Activated CD8-positive, alpha-beta memory T cell treated with anti-CD3 and anti-CD28 coated beads, Interleukin-2, amount 50 U/mL, for 48 hours (primary cell): ENCODE data around the gene CMC1.
"Not testable (repeated sequence)": the region's sequence is repeated elsewhere in the genome, so short reads cannot be mapped to it uniquely, and the experiment has no call there.

Source experiments
- DNase-seq: peaks from one replicate; pipeline ENCODE4 v3.0.0-alpha.2; 2020

CMC1 gene, protein sequence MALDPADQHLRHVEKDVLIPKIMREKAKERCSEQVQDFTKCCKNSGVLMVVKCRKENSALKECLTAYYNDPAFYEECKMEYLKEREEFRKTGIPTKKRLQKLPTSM

DNA sequence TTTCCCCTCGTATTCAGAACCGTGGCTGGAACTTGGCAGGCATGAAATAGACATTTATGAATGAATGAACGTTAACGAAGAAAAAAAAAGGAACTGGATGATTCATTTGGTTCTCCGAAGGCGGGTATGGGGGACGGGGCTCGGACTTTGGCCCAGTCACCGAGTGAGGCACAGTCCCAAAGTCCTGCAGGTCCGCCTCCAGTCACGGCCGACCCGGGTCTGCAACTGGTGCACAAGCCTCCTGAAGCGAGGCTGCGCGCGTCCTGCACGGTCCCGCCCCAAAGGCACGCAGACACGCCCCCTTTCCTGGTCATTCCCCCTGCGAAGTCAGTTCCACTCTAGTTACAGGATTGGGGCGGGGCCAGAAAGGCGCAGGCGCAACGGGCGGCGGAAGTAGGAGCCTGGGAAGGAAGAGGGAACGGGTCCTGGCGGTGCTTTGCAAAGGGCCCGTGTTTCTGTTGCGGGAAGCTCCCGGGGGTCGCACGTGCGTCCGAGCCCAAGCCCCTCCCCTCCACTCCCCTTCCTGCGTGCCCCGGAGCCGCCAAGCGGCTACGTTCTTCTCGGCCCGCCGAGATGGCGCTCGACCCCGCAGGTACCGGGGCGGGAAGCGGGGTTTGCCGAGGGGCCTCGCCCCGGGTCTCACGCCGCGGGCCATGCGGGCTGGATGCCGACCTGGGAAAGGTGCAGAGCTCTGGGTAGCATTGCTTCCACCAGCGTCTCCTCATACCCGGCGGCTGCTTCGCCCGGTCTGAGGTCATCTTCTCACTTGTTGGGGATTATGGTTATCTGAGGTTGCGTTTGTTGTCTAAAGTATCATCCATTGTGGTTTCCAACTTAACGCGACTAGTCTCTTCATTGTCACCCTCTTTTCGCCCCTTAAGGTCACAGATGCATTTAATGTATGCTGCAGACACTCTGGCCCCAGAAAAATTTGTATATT, at the start of gene CMC1:
TSS of gene CMC1 (plus strand) at position 399 of the 940 bp plus-strand sequence. CDS start at position 574, 175 bp downstream.
- peak; percentile 95 for DNase-seq

DNA sequence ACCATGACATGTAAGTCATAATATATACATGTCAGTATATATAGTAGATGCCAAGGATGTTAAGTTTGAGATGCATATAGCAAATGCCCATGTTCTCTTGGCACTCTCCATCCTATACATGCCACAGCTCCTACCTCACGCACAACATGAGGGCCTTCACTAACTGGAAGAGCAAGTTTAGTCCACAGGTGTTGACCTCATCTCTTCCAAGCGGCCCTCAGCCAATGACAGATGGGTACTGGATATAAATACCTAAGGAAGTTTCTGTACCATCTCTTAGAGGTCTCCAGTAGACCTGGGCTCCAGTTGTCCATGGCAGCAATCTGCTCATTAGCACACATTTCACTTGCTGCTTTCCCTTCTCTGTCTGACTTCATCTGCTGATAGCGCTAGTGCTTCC, 43.3 kb upstream of the CMC1 start:
- DNase-seq, result no peak

DNA sequence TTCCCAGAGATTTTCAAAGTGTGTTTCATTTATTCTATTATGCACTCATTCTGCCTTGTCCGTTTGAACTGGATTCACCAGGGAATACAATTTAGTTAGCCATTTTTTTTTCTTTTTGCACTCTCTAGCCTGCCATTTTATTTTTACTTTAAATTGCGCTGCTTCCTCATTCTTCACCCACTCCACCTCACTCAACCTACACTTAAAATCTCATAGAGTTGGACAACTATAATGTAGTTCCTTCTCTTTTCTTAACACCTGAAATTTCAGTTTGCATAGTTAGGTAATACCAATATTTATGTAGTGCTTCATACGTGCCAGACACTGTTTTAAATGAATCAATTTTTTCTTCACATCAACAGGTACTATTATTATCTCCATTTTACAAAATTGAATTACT, 42.4 kb upstream of the CMC1 start:
- no peak for DNase-seq

DNA sequence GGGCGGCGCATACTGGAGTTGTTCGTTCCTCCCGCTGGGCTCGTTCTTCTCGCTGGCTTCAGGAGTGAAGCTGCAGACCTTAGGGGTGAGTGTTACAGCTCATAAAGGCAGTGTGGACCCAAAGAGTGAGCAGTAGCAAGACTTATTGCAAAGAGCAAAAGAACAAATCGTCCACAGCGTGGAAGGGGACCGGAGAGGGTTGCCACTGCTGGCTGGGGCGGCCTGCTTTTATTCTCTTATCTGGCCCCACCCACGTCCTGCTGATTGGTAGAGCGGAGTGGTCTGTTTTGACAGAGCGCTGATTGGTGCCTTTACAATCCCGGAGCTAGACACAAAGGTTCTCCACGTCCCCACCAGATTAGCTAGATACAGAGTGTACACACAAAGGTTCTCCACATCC, 41.8 kb upstream of the CMC1 start:
- not testable (repeated sequence) for DNase-seq

DNA sequence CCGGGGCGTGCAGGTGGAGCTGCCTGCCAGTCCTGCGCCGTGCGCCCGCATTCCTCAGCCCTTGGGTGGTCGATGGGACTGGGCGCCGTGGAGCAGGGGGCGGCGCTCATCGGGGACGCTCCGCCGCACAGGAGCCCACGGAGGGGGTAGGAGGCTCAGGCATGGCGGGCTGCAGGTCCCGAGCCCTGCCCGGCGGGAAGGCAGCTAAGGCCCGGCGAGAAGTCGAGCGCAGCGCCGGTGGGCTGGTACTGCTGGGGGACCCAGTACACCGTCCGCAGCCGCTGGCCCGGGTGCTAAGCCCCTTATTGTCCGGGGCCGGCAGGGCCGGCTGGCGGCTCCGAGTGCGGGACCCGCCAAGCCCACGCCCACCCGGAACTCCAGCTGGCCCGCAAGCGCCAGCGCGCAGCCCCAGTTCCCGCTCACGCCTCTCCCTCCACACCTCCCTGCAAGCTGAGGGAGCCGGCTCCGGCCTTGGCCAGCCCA, 41.0 kb upstream of the CMC1 start:
- DNase-seq, result not testable (repeated sequence)

DNA sequence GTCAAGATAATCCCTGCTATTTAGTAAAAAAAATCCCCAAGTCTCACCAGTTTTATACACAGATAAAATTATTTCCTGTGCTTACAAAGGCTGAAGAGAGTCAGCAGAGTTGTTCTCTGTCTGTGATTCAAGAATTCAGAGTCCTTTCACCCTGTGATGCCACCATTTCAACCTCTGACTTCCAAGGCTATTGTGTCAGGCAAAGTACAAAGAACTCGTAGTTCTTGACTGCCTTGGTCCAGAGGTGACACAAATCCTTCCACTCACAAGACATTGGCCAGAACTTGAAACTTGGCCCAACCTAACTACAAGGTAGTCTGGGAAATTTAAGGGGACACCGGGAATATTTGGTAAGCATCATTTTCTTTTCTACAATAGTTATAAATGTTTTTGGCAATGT, 34.9 kb upstream of the CMC1 start:
- no peak for DNase-seq

DNA sequence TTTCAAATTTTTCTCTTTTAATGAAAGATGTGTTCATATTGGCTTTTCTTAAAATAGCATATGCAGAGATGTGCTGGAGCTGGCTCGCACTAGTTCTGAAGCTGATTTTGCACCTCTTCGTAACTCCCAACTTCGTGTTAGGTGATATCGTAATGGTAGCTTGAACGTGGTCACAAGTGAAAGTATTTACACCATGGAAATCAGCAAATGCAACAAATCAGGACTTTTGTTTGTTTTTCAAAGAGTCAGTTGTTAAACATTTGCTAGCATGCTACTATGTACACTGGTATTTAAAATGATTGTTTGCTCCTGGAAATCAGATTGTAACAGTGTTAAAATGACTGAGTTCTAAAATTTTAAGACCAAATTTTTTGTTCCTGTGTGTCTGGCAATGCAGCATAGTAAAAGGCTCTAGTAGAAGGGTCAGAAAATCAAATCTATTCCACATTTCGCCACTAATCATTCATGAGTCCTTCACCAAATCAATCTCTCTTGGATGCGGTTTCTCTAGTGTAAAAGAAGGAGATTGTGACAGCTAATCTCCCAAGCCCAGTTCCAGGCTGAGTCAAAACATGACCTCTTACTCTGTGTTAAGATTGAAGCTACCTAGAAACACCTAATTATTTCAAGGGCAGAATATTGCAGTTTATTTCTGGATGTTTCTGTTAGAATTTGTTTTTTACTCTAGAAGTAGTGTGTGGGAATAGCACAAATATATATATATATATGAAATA, 34.3 kb upstream of the CMC1 start:
- no peak for DNase-seq

DNA sequence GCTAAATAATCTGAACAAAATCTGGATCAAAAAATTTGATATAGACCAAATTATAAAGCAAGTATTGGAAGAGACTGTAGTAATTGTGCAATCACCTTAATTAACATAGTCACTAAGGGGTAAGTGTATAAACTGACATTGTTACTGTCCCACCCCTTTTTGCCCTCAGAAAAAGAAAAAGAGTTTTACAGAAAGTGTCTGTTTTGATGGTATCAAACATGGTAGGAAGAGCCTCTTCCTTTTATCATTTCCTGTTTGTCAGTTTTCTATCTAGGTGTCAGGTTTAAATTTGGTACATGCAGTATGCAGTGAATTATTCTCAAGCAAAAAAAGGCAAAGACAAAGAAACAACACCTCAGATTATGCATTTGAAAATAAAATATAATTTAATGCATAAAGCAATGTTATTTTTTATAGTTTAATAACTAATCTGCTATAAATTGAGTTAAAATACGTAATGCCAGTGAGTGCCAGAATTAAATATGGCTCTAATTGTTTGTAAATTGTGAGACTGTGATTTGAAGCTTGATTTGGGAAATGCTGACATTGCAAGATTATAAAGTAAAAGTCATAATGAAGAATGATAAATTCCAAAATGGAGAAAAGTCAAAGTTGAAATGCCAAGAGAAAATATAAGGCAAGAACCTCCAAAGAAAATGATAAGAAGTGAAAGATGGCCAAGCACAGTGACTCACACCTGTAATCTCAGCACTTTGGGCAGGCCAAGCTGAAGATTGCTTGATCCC, 30.3 kb upstream of the CMC1 start:
- DNase-seq, result no peak

DNA sequence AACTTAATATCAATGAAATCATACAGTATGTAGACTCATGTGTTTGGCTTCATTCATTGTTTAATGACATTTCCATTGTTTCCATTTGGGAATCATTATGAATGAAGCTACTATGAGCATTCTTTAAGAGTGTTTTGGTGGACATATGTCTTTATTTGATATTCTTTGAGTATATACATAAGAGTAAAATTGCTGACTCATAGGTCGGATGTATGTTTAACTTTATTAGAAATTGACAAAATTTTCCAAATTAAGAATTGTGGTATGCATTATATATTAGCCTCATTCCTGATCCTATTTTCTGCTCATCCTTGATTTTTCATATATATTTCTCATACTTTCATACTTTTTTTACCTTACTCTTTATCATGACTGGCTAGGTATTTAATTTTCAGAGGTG, 28.7 kb upstream of the CMC1 start:
- DNase-seq, result no peak

DNA sequence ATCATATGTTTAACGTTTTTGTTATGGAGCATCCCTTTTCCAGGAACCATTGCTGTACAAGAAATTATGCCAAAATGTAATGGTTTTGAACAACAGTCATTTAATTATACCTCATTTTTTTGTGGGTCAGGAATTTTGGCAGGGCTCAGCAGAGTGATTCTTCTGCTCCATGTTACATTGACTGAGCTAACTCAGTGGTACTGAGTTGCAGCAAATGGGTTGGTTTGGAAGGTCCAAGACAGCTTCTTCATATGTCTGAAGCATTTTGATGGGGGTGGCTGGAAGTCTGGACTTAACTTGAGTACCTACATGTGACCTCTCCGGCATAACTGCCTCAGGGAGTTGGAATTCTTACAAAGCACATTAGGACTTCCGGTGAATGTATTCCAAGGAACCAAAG, 26.0 kb upstream of the CMC1 start:
- no peak for DNase-seq

DNA sequence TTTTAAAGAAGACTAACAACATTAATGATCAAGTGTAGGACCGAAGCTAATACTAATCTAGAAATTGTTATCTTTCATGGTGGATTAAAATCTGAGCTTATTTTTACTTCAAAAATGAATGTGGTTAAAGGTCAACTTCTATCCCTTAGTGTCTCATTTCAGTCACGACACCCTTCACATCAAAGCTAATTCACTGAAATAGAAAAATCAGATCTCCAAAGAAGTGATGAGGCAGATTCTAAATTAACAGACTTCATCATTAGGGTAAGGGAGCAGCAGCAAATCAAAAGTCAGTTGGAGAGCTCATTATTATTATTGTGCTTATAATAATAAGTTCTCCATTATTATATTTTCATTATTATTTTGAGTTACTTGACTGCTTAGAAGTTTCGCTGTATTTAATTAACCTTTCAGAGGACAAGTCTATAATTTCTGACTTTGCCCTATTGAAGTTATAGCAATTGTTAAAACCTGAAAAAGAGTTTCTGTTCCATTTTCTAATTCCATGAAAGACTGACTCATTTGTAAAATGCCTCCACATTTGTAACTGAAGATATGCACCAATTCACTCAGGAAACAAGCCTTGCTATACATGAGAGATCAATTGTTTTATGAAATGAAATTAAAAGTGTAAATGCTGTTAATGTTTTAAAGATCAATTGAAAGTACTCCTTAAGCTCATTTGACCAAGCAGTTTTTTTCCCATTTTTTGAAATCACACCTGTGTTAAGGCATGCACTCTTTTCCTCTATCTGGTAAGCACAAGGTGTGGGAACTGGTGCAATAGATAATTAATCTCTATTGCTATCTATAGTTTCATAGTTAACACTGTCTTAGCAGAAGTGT, 23.1 kb upstream of the CMC1 start:
- no peak for DNase-seq

DNA sequence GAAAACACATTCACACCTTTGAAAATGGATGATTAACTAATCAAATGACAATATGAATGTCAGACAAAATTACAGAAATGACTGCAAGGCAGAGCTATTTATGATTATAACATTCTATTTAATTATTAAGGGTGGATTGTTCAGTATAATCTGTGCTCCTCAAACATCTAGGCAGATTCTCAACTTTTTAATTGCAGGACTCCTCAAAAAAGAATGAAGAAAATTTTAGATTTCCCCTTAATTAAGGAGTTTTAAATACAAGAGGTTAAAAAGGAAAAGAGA, 22.6 kb upstream of the CMC1 start:
- no peak for DNase-seq

DNA sequence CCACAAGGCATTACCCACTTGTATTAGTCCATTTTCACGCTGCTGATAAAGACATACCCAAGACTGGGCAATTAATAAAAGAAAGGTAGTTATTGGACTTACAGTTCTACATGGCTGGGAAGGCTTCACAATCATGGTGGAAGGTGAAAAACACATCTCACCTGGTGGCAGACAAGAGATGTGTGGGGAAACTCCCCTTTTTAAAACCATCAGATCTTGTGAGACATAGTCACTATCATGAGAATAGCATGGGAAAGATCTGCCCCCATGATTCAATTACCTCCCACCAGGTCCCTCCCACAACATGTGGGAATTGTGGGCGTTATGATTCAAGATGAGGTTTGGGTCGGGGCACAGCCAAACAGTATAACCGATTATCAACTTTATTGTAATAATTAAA, 17.0 kb upstream of the CMC1 start:
- DNase-seq, result no peak

DNA sequence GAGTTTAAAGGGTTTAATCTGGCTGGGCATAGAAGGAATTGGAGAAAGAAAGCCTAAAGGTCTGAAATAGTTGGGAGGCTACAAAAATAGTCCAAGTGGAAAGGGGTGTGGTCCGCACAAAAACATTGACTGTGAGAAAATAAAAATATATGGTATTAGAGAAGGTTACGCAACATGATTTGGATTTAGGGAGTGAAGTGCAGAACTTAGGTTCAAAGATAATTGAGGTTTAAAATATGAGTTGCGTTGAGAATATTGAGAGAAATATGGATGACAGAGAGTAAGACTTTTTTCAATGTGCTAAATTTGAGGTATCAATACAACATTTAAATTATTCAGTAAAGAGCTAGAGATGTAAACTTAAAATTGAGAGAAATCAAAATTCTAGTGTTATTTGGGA, 15.4 kb upstream of the CMC1 start:
- no peak for DNase-seq

DNA sequence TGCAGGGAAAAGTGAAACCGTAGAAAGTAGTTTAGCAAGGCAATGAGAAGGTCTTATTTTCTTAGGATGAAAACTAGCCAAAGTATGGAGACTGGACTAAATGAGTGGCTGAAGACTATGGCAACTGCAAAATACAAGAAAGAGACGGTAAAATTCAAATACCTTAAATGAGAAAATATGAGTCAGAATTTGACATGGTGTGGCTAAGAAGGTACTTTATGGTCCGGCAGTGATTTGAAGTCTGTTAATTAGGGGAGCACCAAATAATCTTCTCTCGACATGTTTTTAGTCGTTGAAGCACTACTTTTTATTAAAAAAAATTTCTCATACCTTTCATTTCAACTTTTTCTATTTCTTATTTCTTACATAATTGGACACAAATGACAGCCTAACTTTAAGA, 12.8 kb upstream of the CMC1 start:
- no peak for DNase-seq

DNA sequence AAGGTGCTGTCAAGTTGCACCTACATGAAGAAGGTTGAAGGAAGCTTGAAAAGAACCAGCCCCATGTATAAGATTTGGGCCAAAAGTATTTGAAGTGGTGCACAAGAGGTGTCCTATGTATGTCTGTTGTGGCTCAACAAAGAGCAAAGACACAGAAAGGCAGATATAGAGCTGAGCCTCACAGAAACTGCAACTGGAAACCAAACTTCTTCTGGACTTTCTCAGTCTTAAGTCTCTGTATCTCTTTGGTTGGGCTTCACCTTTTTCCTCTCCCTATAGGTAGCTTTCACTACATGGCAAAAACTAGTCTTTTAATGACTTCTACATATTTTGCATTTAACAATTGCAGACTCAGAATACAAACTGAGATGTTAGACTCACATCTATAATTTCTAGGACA, 8.8 kb upstream of the CMC1 start:
- DNase-seq, result no peak

DNA sequence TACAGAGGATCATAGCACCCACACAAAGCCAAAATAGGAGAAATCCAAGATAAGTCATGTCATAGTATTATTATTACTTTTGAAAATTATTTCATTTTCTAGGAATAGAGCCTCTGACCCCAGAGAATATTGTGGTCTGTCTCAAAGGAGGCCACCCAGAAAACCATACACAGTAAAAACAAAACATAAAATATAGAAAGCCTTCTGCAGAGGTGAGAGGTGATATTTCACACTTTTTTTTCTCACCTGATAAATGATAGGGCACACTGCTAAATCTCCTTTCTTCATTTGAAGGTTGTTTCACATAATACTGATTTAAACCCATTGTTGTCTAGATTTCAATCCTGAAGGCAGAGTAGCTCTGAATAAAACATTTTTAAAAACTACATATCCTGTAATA, 7.0 kb upstream of the CMC1 start:
- no peak for DNase-seq

DNA sequence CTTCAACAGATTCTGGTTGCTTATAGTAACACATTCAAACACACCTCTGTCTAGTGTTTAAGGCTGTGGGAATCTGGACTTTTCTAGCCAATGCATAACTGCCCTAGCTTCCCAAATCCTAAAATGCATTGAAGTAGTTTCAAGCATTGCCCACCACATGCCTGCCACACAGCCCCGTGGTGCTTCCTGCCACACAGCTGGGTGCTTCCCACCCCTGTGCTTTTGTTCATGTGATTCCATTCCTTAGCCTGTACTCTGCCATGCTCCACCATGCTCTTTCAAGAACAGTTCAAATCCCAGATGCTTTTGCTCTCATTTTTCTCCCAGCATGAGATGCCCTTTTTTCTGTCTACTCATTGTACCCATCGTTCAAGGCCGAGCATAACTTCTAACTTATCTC, 2.3 kb upstream of the CMC1 start:
- no peak for DNase-seq

DNA sequence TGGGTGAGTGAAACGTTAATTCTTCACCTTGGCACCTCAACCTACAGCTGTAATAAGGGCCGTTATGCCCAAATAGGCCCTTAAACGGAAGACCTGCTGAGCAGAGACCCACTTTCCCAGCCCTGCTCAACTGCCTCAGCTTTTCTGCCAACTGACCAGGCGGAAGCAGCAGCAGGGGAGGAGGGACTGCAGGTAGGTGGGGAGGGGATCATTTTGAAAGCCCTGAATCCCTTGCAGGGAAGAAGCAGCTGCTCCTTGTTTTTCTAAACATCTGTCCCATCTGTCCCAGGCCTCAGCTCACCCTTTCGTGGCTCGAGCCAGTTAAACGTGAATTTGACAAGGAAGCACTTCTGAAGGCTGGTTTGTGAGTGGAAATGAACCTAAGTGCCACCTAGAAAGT, 978 bp upstream of the CMC1 start:
- DNase-seq, result peak; percentile 53

DNA sequence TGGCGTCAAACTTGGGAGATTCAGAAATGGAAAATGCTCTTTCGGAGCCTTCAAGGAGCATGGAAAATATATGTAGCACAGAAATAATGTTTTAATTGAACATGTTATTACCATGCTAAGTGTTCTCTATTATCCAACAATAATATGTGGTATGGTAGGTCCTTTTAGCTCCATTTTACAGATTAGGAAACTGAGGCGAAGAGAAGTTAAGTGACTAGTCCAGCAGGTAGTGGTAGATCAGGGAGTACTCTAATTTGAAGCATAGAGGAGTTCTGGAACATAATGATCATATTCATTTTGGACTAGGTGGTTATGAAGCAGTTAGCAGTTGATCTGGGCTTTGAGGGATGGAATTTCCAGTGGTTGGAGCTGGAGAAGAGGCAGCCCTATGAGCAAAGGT, 1.1 kb downstream of the CMC1 start:
- no peak for DNase-seq

DNA sequence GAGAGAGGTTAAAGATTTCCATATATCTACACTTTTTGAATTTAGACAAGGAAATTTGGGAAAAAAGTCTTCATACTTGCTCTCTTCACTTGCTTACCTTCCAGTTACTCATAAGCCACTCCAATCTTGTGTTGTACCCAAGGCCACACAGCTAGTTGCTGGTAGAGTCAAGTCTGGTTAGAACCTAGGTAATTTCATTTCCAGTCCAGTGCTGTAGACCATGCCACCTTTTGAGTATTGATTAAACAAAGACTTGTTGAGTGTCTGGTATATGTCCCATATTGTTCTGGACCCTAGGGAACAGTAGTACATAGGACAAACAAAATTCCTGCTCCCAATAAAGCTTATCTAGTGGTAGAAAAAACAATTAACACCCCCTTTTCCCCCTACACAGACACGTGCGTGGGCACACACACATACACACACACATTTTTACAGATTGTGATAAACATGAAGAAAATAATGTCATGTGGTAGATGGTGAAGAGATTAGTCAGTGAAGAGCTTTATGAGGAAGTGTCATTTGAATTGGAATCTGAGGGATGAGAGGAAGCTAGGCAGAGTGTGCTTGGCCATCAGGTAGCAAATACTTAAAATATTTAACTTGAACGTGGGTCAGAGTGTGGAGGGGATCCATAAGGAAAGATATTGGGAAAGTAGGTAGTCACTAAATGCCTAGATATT, 2.1 kb downstream of the CMC1 start:
- DNase-seq, result no peak

DNA sequence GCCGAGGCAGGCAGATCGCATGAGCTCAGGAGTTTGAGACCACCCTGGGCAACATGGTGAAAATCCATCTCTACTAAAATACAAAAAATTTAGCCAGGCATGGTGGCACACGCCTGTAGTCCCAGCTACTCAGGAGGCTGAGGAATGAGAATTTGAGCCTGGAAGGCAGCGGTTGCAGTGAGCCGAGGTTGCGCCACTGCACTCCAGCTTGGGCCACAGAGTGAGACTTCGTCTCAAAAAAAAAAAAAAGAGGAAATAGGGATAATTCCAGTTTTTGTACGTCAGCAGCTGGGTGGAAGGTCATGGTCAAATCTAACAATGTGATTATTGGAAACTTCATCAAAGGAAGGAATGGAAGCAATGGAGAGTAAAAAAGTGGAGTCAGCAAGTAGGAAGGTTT, 3.1 kb downstream of the CMC1 start:
- no peak for DNase-seq
